Measurements from ENCODE around the gene ANKRD30A. TPM values are rescaled to one million over a fixed set of nuclear protein-coding genes. Genes with fewer than 3 reads are reported as not detected.
"Not testable (repeated sequence)": the region's sequence is repeated elsewhere in the genome, so short reads cannot be mapped to it uniquely, and the experiment has no call there.

Gene ANKRD30A
- total RNA-seq, 1 donor: not detected

GRCh38 chr10:37246637-37247036 is 121.2 kb downstream of the ANKRD30A start:
- DNase-seq (ENCODE audit: low read depth in 2 of 3, low spot score in 2 of 3): no peak

GRCh38 chr10:37255837-37256236 is 130.4 kb downstream of the ANKRD30A start:
- not testable (repeated sequence) for DNase-seq (ENCODE audit: low read depth in 2 of 3, low spot score in 2 of 3)

- no peak for DNase-seq (ENCODE audit: low read depth in 2 of 3, low spot score in 2 of 3)
Observed at GRCh38 chr10:37263304-37263703, 137.9 kb downstream of the ANKRD30A start.

- DNase-seq (ENCODE audit: low read depth in 2 of 3, low spot score in 2 of 3): no peak
Observed at GRCh38 chr10:37268266-37268665, 142.9 kb downstream of the ANKRD30A start.

- no peak for DNase-seq (ENCODE audit: low read depth in 2 of 3, low spot score in 2 of 3)
Observed at GRCh38 chr10:37269554-37270256, 144.3 kb downstream of the ANKRD30A start.

- DNase-seq (ENCODE audit: low read depth in 2 of 3, low spot score in 2 of 3): no peak
Observed at GRCh38 chr10:37275216-37275777, 149.9 kb downstream of the ANKRD30A start.

- no peak for DNase-seq (ENCODE audit: low read depth in 2 of 3, low spot score in 2 of 3)
Observed at GRCh38 chr10:37285063-37285462, 159.7 kb downstream of the ANKRD30A start.

GRCh38 chr10:37289833-37290464 is 164.6 kb downstream of the ANKRD30A start:
- no peak for DNase-seq (ENCODE audit: low read depth in 2 of 3, low spot score in 2 of 3)

GRCh38 chr10:37301271-37301670 is 175.9 kb downstream of the ANKRD30A start:
- no peak for DNase-seq (ENCODE audit: low read depth in 2 of 3, low spot score in 2 of 3)

- DNase-seq (ENCODE audit: low read depth in 2 of 3, low spot score in 2 of 3): no peak
Observed at GRCh38 chr10:37304036-37304435, 178.6 kb downstream of the ANKRD30A start.

- no peak for DNase-seq (ENCODE audit: low read depth in 2 of 3, low spot score in 2 of 3)
Observed at GRCh38 chr10:37314350-37314749, 189.0 kb downstream of the ANKRD30A start.

- DNase-seq (ENCODE audit: low read depth in 2 of 3, low spot score in 2 of 3): no peak
Observed at GRCh38 chr10:37314862-37315261, 189.5 kb downstream of the ANKRD30A start.

GRCh38 chr10:37344413-37344812 is 219.0 kb downstream of the ANKRD30A start:
- DNase-seq (ENCODE audit: low read depth in 2 of 3, low spot score in 2 of 3): no peak

- DNase-seq (ENCODE audit: low read depth in 2 of 3, low spot score in 2 of 3): no peak
Observed at GRCh38 chr10:37379991-37380390, 254.6 kb downstream of the ANKRD30A start.

GRCh38 chr10:37381271-37381670 is 255.9 kb downstream of the ANKRD30A start:
- DNase-seq (ENCODE audit: low read depth in 2 of 3, low spot score in 2 of 3): no peak

GRCh38 chr10:37384923-37385322 is 259.5 kb downstream of the ANKRD30A start:
- no peak for DNase-seq (ENCODE audit: low read depth in 2 of 3, low spot score in 2 of 3)

GRCh38 chr10:37390926-37391325 is 265.5 kb downstream of the ANKRD30A start:
- peak in 2 of 3 donors; percentile 6 to 40 for DNase-seq (ENCODE audit: low read depth in 2 of 3, low spot score in 2 of 3)

GRCh38 chr10:37400774-37401173 is 275.4 kb downstream of the ANKRD30A start:
- not testable (repeated sequence) for DNase-seq (ENCODE audit: low read depth in 2 of 3, low spot score in 2 of 3)

- no peak for DNase-seq (ENCODE audit: low read depth in 2 of 3, low spot score in 2 of 3)
Observed at GRCh38 chr10:37401225-37401624, 275.8 kb downstream of the ANKRD30A start.

- no peak for DNase-seq (ENCODE audit: low read depth in 2 of 3, low spot score in 2 of 3)
Observed at GRCh38 chr10:37403776-37404175, 278.4 kb downstream of the ANKRD30A start.
